ENCODE data around the gene GP5. TPM values are rescaled to one million over a fixed set of nuclear protein-coding genes. Genes with fewer than 3 reads are reported as not detected.

The GP5 gene
- total and polyA plus RNA-seq, 2 donors (not counting 1 experiment from before 2014, with no cell fraction given): 0.01 to 0.15 TPM

DNA sequence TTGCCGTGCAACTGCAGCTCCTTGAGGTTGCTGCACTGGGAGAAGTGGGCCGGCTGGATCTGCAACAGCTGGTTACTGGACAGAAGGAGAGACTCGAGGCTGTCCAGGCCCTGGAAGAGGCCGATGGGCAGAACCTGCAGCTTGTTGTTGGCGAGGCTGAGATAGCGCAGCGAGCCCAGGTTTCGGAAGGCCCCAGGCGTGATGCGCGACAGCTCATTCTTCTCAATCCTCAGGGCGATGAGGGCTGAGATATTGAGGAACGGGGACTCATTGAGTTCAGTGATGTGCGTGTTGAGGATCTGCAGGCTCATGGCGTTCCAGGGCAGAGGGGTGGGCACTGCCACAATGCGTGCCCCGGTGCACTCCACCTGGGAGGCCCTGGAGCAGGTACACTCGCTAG is 38.5 kb downstream of the GP5 start:
- Mint-ChIP-seq H3K9me3 (ENCODE audit: insufficient read depth) (no peaks in the 10 kb centered on the region), H3K4me3 (no peak overlapping the region), H3K27me3 (peaks cover 35% of the 10 kb centered on the region), H3K4me1 (no peaks in the 10 kb centered on the region), H3K27ac (no peak overlapping the region)
- H3K4me1 ChIP-seq (ENCODE audit: control insufficient read depth in 2 of 2, insufficient read depth in 2 of 2, low read length in 2 of 2): no peaks in the 10 kb centered on the region
- no peaks in the 10 kb centered on the region for H3K36me3 ChIP-seq (replicated peaks in 1 of 2; ENCODE audit: control extremely low read depth in 1 of 2, control insufficient read depth in 1 of 2, extremely low read depth in 1 of 2, insufficient read depth in 2 of 2, low read length in 1 of 2)
- DNase-seq (no peak), ATAC-seq (ENCODE audit: low read depth) (no peak)
- peaks cover 0 to 3% (median 1%) of the 10 kb centered on the region in 4 experiments for H3K27me3 ChIP-seq (replicated peaks in 1 of 4; ENCODE audit: control extremely low read depth in 1 of 4, control insufficient read depth in 3 of 4, insufficient read depth in 4 of 4, low read length in 3 of 4)
- ChIA-PET POLR2A (no interaction called here), CTCF (no interaction called here)
- H4K20me1 ChIP-seq (ENCODE audit: control insufficient read depth, insufficient read depth, low read length, poor library complexity, severe bottlenecking): no peaks in the 10 kb centered on the region
- H3K4me2 ChIP-seq (replicated peaks; ENCODE audit: low read depth, low read length, poor library complexity, severe bottlenecking): no peak overlapping the region
- H3K9me3 ChIP-seq (ENCODE audit: control extremely low read depth in 1 of 3, control insufficient read depth in 2 of 3, insufficient read depth in 1 of 3, low read length in 2 of 3): no peaks in the 10 kb centered on the region
- H3K4me3 ChIP-seq (ENCODE audit: control extremely low read depth in 1 of 5, extremely low read depth in 1 of 5, insufficient read depth in 1 of 5, low read depth in 2 of 5, low read length in 4 of 5): no peak overlapping the region
- no peak for TF ChIP-seq EZH2 (IDR thresholded peaks at IDR 0.05; ENCODE audit: borderline replicate concordance, insufficient read depth, low read depth, low read length, poor library complexity, severe bottlenecking)
- TF ChIP-seq, protein P1, sequence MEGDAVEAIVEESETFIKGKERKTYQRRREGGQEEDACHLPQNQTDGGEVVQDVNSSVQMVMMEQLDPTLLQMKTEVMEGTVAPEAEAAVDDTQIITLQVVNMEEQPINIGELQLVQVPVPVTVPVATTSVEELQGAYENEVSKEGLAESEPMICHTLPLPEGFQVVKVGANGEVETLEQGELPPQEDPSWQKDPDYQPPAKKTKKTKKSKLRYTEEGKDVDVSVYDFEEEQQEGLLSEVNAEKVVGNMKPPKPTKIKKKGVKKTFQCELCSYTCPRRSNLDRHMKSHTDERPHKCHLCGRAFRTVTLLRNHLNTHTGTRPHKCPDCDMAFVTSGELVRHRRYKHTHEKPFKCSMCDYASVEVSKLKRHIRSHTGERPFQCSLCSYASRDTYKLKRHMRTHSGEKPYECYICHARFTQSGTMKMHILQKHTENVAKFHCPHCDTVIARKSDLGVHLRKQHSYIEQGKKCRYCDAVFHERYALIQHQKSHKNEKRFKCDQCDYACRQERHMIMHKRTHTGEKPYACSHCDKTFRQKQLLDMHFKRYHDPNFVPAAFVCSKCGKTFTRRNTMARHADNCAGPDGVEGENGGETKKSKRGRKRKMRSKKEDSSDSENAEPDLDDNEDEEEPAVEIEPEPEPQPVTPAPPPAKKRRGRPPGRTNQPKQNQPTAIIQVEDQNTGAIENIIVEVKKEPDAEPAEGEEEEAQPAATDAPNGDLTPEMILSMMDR (IDR thresholded peaks at IDR 0.05): no peak
- no peak overlapping the region for H2AFZ ChIP-seq (ENCODE audit: insufficient read depth, low read depth, low read length, poor library complexity, severe bottlenecking)
- whole genome bisulfite sequencing (ENCODE audit: insufficient coverage): 94% methylated on average over 18 of the region's 18 CpGs
- no peak overlapping the region for H3K9ac ChIP-seq (ENCODE audit: low read length)
- H3K79me2 ChIP-seq (ENCODE audit: control insufficient read depth, insufficient read depth, low read length): no peaks in the 10 kb centered on the region
- no peak overlapping the region for H3K27ac ChIP-seq (ENCODE audit: low read length in 2 of 2)
- intact Hi-C loops (cut with micrococcal nuclease): no loop called here

DNA sequence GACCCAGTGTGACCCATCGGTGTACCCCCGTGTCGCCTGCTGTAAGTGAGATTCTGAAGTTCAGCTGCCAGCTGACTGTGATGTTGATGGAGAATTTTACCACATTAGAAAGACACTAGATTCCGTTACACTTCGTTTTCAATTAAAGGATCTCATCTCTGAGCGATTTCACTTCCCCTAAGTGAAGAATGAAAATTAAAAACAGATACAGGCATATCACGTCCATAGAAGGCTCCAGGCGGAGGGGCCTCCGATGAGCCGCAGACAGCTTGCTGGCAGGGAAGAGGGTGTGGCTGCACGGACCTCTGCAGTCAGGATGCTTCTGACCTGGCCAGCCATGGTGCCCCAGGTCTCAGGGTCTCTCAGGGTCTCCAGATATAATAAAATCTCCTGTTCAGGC is 41.4 kb downstream of the GP5 start:
- Histone ChIP-seq H3K9ac (ENCODE audit: low read length) (no peak overlapping the region), H3K27me3 (replicated peaks in 1 of 4; ENCODE audit: control extremely low read depth in 1 of 4, control insufficient read depth in 3 of 4, insufficient read depth in 4 of 4, low read length in 3 of 4) (peaks cover 0 to 3% (median 0%) of the 10 kb centered on the region in 4 experiments), H3K4me1 (ENCODE audit: control insufficient read depth in 2 of 2, insufficient read depth in 2 of 2, low read length in 2 of 2) (no peaks in the 10 kb centered on the region), H3K79me2 (ENCODE audit: control insufficient read depth, insufficient read depth, low read length) (no peaks in the 10 kb centered on the region), H3K9me3 (ENCODE audit: control extremely low read depth in 1 of 3, control insufficient read depth in 2 of 3, insufficient read depth in 1 of 3, low read length in 2 of 3) (no peaks in the 10 kb centered on the region), H3K36me3 (replicated peaks in 1 of 2; ENCODE audit: control extremely low read depth in 1 of 2, control insufficient read depth in 1 of 2, extremely low read depth in 1 of 2, insufficient read depth in 2 of 2, low read length in 1 of 2) (no peaks in the 10 kb centered on the region), H4K20me1 (ENCODE audit: control insufficient read depth, insufficient read depth, low read length, poor library complexity, severe bottlenecking) (no peaks in the 10 kb centered on the region), H3K27ac (ENCODE audit: low read length in 2 of 2) (no peak overlapping the region), H3K4me2 (replicated peaks; ENCODE audit: low read depth, low read length, poor library complexity, severe bottlenecking) (no peak overlapping the region), H2AFZ (ENCODE audit: insufficient read depth, low read depth, low read length, poor library complexity, severe bottlenecking) (no peak overlapping the region), H3K4me3 (ENCODE audit: control extremely low read depth in 1 of 5, extremely low read depth in 1 of 5, insufficient read depth in 1 of 5, low read depth in 2 of 5, low read length in 4 of 5) (no peak overlapping the region)
- no peak overlapping the region for H3K4me3 Mint-ChIP-seq
- no peaks in the 10 kb centered on the region for H3K4me1 Mint-ChIP-seq
- H3K9me3 Mint-ChIP-seq (ENCODE audit: insufficient read depth): no peaks in the 10 kb centered on the region
- no peak for TF ChIP-seq EZH2 (IDR thresholded peaks at IDR 0.05; ENCODE audit: borderline replicate concordance, insufficient read depth, low read depth, low read length, poor library complexity, severe bottlenecking)
- TF ChIP-seq, protein P1 (IDR thresholded peaks at IDR 0.05): no peak
- intact Hi-C loops (cut with micrococcal nuclease): no loop called here
- H3K27me3 Mint-ChIP-seq: peaks cover 31% of the 10 kb centered on the region
- no peak overlapping the region for H3K27ac Mint-ChIP-seq
- ATAC-seq (ENCODE audit: low read depth) (no peak), DNase-seq (no peak)
- CTCF ChIA-PET: interaction anchor here (1.7 to 1.9 kb wide), 2 partner anchors 14 to 24 kb away, joined by 4 to 6 read pairs; no protein-coding TSS in a partner anchor
- WGBS (ENCODE audit: insufficient coverage): 91% methylated on average over 5 of the region's 11 CpGs
- POLR2A ChIA-PET: interaction anchor here (0.6 kb wide), 1 partner anchor 45 kb away, joined by 8 read pairs; no protein-coding TSS in a partner anchor
